Sigmoid colon (tissue), 7 donors: ENCODE measurements around the gene PPP6C. TPM values are rescaled to one million over a fixed set of nuclear protein-coding genes. Genes with fewer than 3 reads are reported as not detected.

Experiments
- DNase-seq: peaks from one replicate; pipeline ENCODE4 v3.0.0-alpha.2; 2019
- H3K27ac ChIP-seq, 4 donors: fragments of 200-600 bp; sonication (generic); one replicate each; pipeline ENCODE4 v1.5.1; 2016 to 2019; ENCODE audit warnings: mild to moderate bottlenecking in 1 of 4
- H3K27me3 ChIP-seq, 3 donors: fragments of 200-600 bp; sonication (generic); one replicate each; pipeline ENCODE4 v1.5.1; 2019; ENCODE audit warnings: mild to moderate bottlenecking in 1 of 3
- H3K36me3 ChIP-seq, 4 donors: fragments of 200-600 bp; sonication (generic); one replicate each; pipeline ENCODE4 v1.5.1; 2016 to 2019
- H3K4me1 ChIP-seq, 4 donors: fragments of 200-600 bp; sonication (generic); one replicate each; pipeline ENCODE4 v1.5.1; 2017 to 2019
- H3K4me3 ChIP-seq, 4 donors: fragments of 200-600 bp; sonication (generic); one replicate each; pipeline ENCODE4 v1.5.1; 2017 to 2019; ENCODE audit warnings: mild to moderate bottlenecking in 2 of 4, moderate library complexity in 1 of 4
- H3K9me3 ChIP-seq, 4 donors: fragments of 200-600 bp in 3 of 4; sonication (generic) in 3 of 4; one replicate each; pipeline versions ENCODE4 v1.5.1 to v1.6.1; 2013 to 2019
- CTCF ChIP-seq, 4 experiments: fragments of 450-650 bp in 3 of 4; fragments of 200-600 bp in 1 of 4; IDR thresholded peaks; one replicate each; pipeline ENCODE4 v1.5.1; 2016 to 2019; ENCODE audit warnings: antibody characterized with exemption in 4 of 4, mild to moderate bottlenecking in 3 of 4, moderate library complexity in 2 of 4
- EP300 ChIP-seq, 4 donors: sonication (generic); formaldehyde crosslinking; IDR thresholded peaks; one replicate each; pipeline ENCODE4 v1.6.1; 2017; ENCODE audit warnings: antibody characterized with exemption in 4 of 4
- POLR2A ChIP-seq, 2 donors: fragments of 450-650 bp; IDR thresholded peaks; one replicate each; pipeline ENCODE4 v1.6.1; 2016; ENCODE audit warnings: antibody characterized with exemption in 2 of 2, mild to moderate bottlenecking in 2 of 2, moderate library complexity in 2 of 2
- POLR2AphosphoS5 ChIP-seq, 4 donors: sonication (generic); formaldehyde crosslinking; IDR thresholded peaks; one replicate each; pipeline ENCODE4 v1.6.1; 2017; ENCODE audit warnings: antibody characterized with exemption in 4 of 4
- WGBS, 2 donors: extraction: QIAGEN DNeasy Blood & Tissue Kit; methylation state at CpG; one replicate each; pipeline ENCODE4 v1.1.7; 2013; 5-methylcytosine and 5-hydroxymethylcytosine counted together
- intact Hi-C: fragments of 100-400 bp; cut with DNase I; formaldehyde crosslinking; loops from one replicate; pipeline ENCODE4 v1.15.1; 2023
- polyA plus RNA-seq, 3 donors: library from polyadenylated mRNA; stranded (reverse); fragments of 200-250 nt; gene quantifications; one replicate each; pipeline ENCODE4 v1.2.3, GENCODE V29; 2013
- total RNA-seq, 4 donors: library from RNA; depleted of rRNA; stranded (reverse); fragments of >200 nt; gene quantifications; one replicate each; pipeline ENCODE4 v1.1.0, GENCODE V29; 2016
- donor health status: healthy with polysubstance abuse.
- donor health status: Bipolar disorder and iron deficiency.
- donor health status: healthy.

PPP6C gene
- total and polyA plus RNA-seq, 7 donors, result 24.8 to 41.6 (median 31.6) TPM

DNA sequence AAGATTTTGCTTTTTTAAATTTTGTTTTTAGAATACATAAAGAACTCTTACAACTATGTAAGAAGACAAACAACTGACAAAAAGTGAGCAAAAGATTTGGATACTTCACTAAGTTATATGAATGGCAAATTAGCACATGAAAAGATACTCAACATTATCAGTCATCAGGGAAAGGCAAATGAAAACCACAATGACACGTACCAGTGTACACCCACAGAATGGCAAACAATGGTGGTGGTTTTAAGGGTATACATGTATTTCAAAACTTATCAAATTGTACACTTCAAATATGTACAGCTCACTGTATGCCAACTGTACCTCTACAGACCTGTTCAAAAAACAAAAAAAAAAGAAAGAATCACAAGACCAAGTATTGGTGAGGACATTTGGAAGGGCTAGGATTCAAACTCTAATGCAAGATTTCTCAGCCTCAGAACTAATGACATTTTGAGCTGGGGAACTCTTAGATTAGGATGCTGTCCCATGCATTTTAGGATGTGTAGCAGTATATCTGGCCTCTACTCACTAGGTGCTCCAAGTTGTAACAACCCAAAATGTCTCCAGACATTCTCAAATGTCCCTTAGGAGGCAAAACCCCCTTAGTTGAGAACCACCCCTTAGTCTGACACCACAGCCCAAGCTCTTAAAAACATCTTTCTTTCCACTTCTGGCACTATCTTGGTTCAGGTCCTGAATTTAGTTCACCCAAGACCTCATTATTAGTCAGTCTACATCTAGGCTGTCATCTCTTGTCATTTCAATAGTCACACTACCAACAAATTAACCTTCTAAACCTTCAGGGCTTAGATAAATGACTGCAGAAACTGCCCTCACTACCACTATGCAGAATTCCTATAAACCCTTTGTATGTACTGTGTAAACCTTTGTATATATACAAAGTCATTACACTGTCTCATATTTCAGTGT lies 55.9 kb downstream of the PPP6C start:
- DNase-seq, result no peak
- 83 to 88% methylated on average over 1 of the region's 1 CpG for WGBS, 2 donors
- Histone ChIP-seq H3K9me3 (no peaks in the 10 kb centered on the region), H3K4me1 (no peaks in the 10 kb centered on the region), H3K27me3 (no peaks in the 10 kb centered on the region), H3K36me3 (no peaks in the 10 kb centered on the region), H3K4me3 (no peak overlapping the region), H3K27ac (no peak overlapping the region)
- intact Hi-C loops, result no loop called here
- TF ChIP-seq POLR2AphosphoS5 (IDR thresholded peaks at IDR 0.05) (no peak), POLR2A (IDR thresholded peaks at IDR 0.05) (no peak), CTCF (IDR thresholded peaks at IDR 0.05) (no peak), EP300 (IDR thresholded peaks at IDR 0.05) (no peak)

DNA sequence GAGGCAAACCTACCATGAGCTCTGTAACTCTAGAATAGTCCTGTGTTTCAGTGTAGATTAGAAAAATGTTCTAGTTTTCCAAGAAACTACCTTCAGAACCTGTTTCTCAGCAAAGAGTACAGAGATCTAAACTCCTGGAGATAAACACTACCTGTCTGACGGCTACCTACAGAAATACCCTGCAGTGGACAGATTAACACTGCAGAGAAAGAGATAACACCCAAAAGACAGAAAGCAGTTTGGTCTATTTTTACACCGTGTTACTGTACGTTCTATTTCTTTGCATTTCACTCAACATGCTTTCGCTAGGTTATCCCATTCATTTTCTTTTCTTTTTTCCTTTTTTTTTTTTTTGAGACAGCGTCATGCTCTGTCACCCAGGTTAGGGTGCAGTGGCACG lies 57.8 kb downstream of the PPP6C start:
- H3K4me3 ChIP-seq, result no peak overlapping the region
- 85 to 97% methylated on average over 6 of the region's 6 CpGs for WGBS, 2 donors
- DNase-seq, result no peak
- no peak overlapping the region for H3K27ac ChIP-seq
- peaks cover 0 to 1% (median under 1%) of the 10 kb centered on the region in 4 donors for H3K4me1 ChIP-seq
- intact Hi-C loops, result no loop called here
- H3K36me3 ChIP-seq, result no peaks in the 10 kb centered on the region
- no peaks in the 10 kb centered on the region for H3K27me3 ChIP-seq
- TF ChIP-seq POLR2AphosphoS5 (IDR thresholded peaks at IDR 0.05) (no peak), EP300 (IDR thresholded peaks at IDR 0.05) (no peak), POLR2A (IDR thresholded peaks at IDR 0.05) (no peak), CTCF (IDR thresholded peaks at IDR 0.05) (no peak)
- H3K9me3 ChIP-seq, result no peaks in the 10 kb centered on the region

- H3K27ac ChIP-seq, result peak overlapping the region; percentile 27 to 65 (median 60)
- peak in 1 of 4 donors; percentile 70 for TF ChIP-seq EP300 (IDR thresholded peaks at IDR 0.05)
- no peak for TF ChIP-seq POLR2A (IDR thresholded peaks at IDR 0.05)
- peak; percentile 59 to 89 (median 73) for TF ChIP-seq POLR2AphosphoS5 (IDR thresholded peaks at IDR 0.05)
- intact Hi-C loops, result no loop called here
- WGBS, 2 donors, result 46 to 86% methylated on average over 2 of the region's 2 CpGs
- H3K27me3 ChIP-seq, result no peaks in the 10 kb centered on the region
- H3K4me3 ChIP-seq, result no peak overlapping the region
- DNase-seq, result peak; percentile 96
- no peaks in the 10 kb centered on the region for H3K36me3 ChIP-seq
- H3K9me3 ChIP-seq, result no peaks in the 10 kb centered on the region
- peaks cover 0 to 22% (median 15%) of the 10 kb centered on the region in 4 donors for H3K4me1 ChIP-seq
These were observed 63.4 kb downstream of the PPP6C start for GRCh38 chr9:125126019-125126746.

GRCh38 chr9:125125523-125125922 lies 64.1 kb downstream of the PPP6C start:
- no peak for DNase-seq
- Histone ChIP-seq H3K27ac (peak overlapping the region; percentile 6 to 65 (median 60)), H3K36me3 (no peaks in the 10 kb centered on the region), H3K4me1 (peaks cover 0 to 22% (median 15%) of the 10 kb centered on the region in 4 donors), H3K9me3 (no peaks in the 10 kb centered on the region), H3K27me3 (no peaks in the 10 kb centered on the region), H3K4me3 (no peak overlapping the region)
- intact Hi-C loops, result no loop called here
- WGBS, 2 donors, result 75 to 83% methylated on average over 7 of the region's 7 CpGs
- TF ChIP-seq EP300 (IDR thresholded peaks at IDR 0.05), result no peak
- no peak for TF ChIP-seq CTCF (IDR thresholded peaks at IDR 0.05)
- no peak for TF ChIP-seq POLR2AphosphoS5 (IDR thresholded peaks at IDR 0.05)
- TF ChIP-seq POLR2A (IDR thresholded peaks at IDR 0.05), result no peak

- no peak for DNase-seq
- Histone ChIP-seq H3K36me3 (no peaks in the 10 kb centered on the region), H3K9me3 (no peaks in the 10 kb centered on the region), H3K4me1 (peaks cover 0 to 14% (median 10%) of the 10 kb centered on the region in 4 donors), H3K27me3 (no peaks in the 10 kb centered on the region), H3K4me3 (no peak overlapping the region), H3K27ac (no peak overlapping the region)
- TF ChIP-seq POLR2AphosphoS5 (IDR thresholded peaks at IDR 0.05) (no peak), POLR2A (IDR thresholded peaks at IDR 0.05) (no peak), EP300 (IDR thresholded peaks at IDR 0.05) (no peak), CTCF (IDR thresholded peaks at IDR 0.05) (no peak)
- intact Hi-C loops, result no loop called here
- WGBS, 2 donors, result 50 to 59% methylated on average over 2 of the region's 2 CpGs
These were observed 68.5 kb downstream of the PPP6C start for GRCh38 chr9:125121146-125121545.
